HG03439 (cell line): Measurements from ENCODE around the gene EPHA2.

Source experiments
- ATAC-seq: cut with Tn5 transposase; IDR thresholded peaks from one replicate; pipeline ENCODE4 v1.9.1; 2021; ENCODE audit warnings: mild to moderate bottlenecking, moderate library complexity; ENCODE audit not compliant: unreplicated experiment

EPHA2 gene

GRCh38 chr1:16151196-16151994, 4.5 kb downstream of the EPHA2 start:
- ATAC-seq = no peak

GRCh38 chr1:16150508-16150907, 5.4 kb downstream of the EPHA2 start:
- ATAC-seq = no peak

- ATAC-seq = no peak
Measured at GRCh38 chr1:16149702-16150488, 6.0 kb downstream of the EPHA2 start.

- no peak for ATAC-seq
Measured at GRCh38 chr1:16149146-16149545, 6.7 kb downstream of the EPHA2 start.

- no peak for ATAC-seq
Measured at GRCh38 chr1:16148329-16149092, 7.4 kb downstream of the EPHA2 start.

GRCh38 chr1:16147156-16147926, 8.5 kb downstream of the EPHA2 start:
- ATAC-seq = no peak

GRCh38 chr1:16146279-16147155, 9.4 kb downstream of the EPHA2 start:
- no peak for ATAC-seq

GRCh38 chr1:16145662-16146278, 10.1 kb downstream of the EPHA2 start:
- ATAC-seq = no peak

- no peak for ATAC-seq
Measured at GRCh38 chr1:16145030-16145661, 10.7 kb downstream of the EPHA2 start.

GRCh38 chr1:16144325-16145029, 11.4 kb downstream of the EPHA2 start:
- no peak for ATAC-seq

- ATAC-seq = no peak
Measured at GRCh38 chr1:16143566-16144324, 12.1 kb downstream of the EPHA2 start.

GRCh38 chr1:16143005-16143565, 12.8 kb downstream of the EPHA2 start:
- no peak for ATAC-seq

- no peak for ATAC-seq
Measured at GRCh38 chr1:16142383-16142995, 13.4 kb downstream of the EPHA2 start.

GRCh38 chr1:16141573-16142336, 14.1 kb downstream of the EPHA2 start:
- no peak for ATAC-seq

GRCh38 chr1:16140068-16140596, 15.7 kb downstream of the EPHA2 start:
- ATAC-seq = no peak
